T-helper 1 cell treated with Interleukin-12 subunit alpha and Interleukin-12 subunit beta and Interleukin-4 antibody, amounts not matched to agents 30 μg/mL and 1 μg/mL, for 36 hours (primary cell): ENCODE data around the gene PLEKHA1.

Experiments
- H3K27ac Mint-ChIP-seq: one replicate; pipeline ENCODE4 v1.8.0; 2021; ENCODE audit warnings: mild to moderate bottlenecking, mixed read lengths
- H3K27me3 Mint-ChIP-seq: one replicate; pipeline ENCODE4 v1.8.0; 2021; ENCODE audit warnings: low read depth, mixed read lengths
- H3K36me3 Mint-ChIP-seq: one replicate; pipeline ENCODE4 v1.8.0; 2021; ENCODE audit warnings: low read depth, mixed read lengths
- H3K4me1 Mint-ChIP-seq: one replicate; pipeline ENCODE4 v1.8.0; 2021; ENCODE audit warnings: low read depth, mixed read lengths
- H3K4me3 Mint-ChIP-seq: one replicate; pipeline ENCODE4 v1.8.0; 2021; ENCODE audit warnings: mild to moderate bottlenecking, moderate library complexity, mixed read lengths
- H3K9me3 Mint-ChIP-seq: one replicate; pipeline ENCODE4 v1.8.0; 2021; ENCODE audit warnings: mixed read lengths

PLEKHA1 gene

GRCh38 chr10:122475100-122475499 lies 100.6 kb downstream of the PLEKHA1 start:
- Mint-ChIP-seq H3K9me3 (no peaks in the 10 kb centered on the region), H3K27ac (no peak overlapping the region), H3K36me3 (no peaks in the 10 kb centered on the region), H3K4me1 (no peaks in the 10 kb centered on the region), H3K4me3 (no peak overlapping the region), H3K27me3 (peaks cover 11% of the 10 kb centered on the region)

GRCh38 chr10:122475591-122476332 lies 101.3 kb downstream of the PLEKHA1 start:
- H3K27ac Mint-ChIP-seq, result no peak overlapping the region
- H3K4me1 Mint-ChIP-seq, result no peaks in the 10 kb centered on the region
- H3K36me3 Mint-ChIP-seq, result no peaks in the 10 kb centered on the region
- H3K4me3 Mint-ChIP-seq, result no peak overlapping the region
- peaks cover 11% of the 10 kb centered on the region for H3K27me3 Mint-ChIP-seq
- no peaks in the 10 kb centered on the region for H3K9me3 Mint-ChIP-seq

GRCh38 chr10:122476333-122476695 lies 101.8 kb downstream of the PLEKHA1 start:
- no peaks in the 10 kb centered on the region for H3K4me1 Mint-ChIP-seq
- no peak overlapping the region for H3K4me3 Mint-ChIP-seq
- no peak overlapping the region for H3K27ac Mint-ChIP-seq
- H3K9me3 Mint-ChIP-seq, result no peaks in the 10 kb centered on the region
- H3K27me3 Mint-ChIP-seq, result peaks cover 11% of the 10 kb centered on the region
- no peaks in the 10 kb centered on the region for H3K36me3 Mint-ChIP-seq

GRCh38 chr10:122477436-122477835 lies 102.9 kb downstream of the PLEKHA1 start:
- Mint-ChIP-seq H3K27ac (no peak overlapping the region), H3K4me1 (no peaks in the 10 kb centered on the region), H3K27me3 (peaks cover 17% of the 10 kb centered on the region), H3K36me3 (no peaks in the 10 kb centered on the region), H3K9me3 (no peaks in the 10 kb centered on the region), H3K4me3 (no peak overlapping the region)

GRCh38 chr10:122478971-122479370 lies 104.5 kb downstream of the PLEKHA1 start:
- Mint-ChIP-seq H3K9me3 (no peaks in the 10 kb centered on the region), H3K36me3 (no peaks in the 10 kb centered on the region), H3K4me3 (no peak overlapping the region), H3K27me3 (peaks cover 21% of the 10 kb centered on the region), H3K4me1 (no peaks in the 10 kb centered on the region), H3K27ac (no peak overlapping the region)

- Mint-ChIP-seq H3K27ac (no peak overlapping the region), H3K9me3 (no peaks in the 10 kb centered on the region)
Observed at GRCh38 chr10:122480146-122480833, 105.8 kb downstream of the PLEKHA1 start.

GRCh38 chr10:122481296-122482056 lies 107.0 kb downstream of the PLEKHA1 start:
- no peak overlapping the region for H3K4me3 Mint-ChIP-seq
- no peaks in the 10 kb centered on the region for H3K9me3 Mint-ChIP-seq
- no peaks in the 10 kb centered on the region for H3K36me3 Mint-ChIP-seq
- no peak overlapping the region for H3K27ac Mint-ChIP-seq
- no peaks in the 10 kb centered on the region for H3K4me1 Mint-ChIP-seq
- peaks cover 10% of the 10 kb centered on the region for H3K27me3 Mint-ChIP-seq

More at GRCh38 chr10:122480146-122480833, 105.8 kb downstream of the PLEKHA1 start:
- H3K36me3 Mint-ChIP-seq, result no peaks in the 10 kb centered on the region
- H3K27me3 Mint-ChIP-seq, result peaks cover 10% of the 10 kb centered on the region
- no peaks in the 10 kb centered on the region for H3K4me1 Mint-ChIP-seq
- H3K4me3 Mint-ChIP-seq, result no peak overlapping the region
